ENCODE data around the gene TMPRSS12. TPM values are rescaled to one million over a fixed set of nuclear protein-coding genes. Genes with fewer than 3 reads are reported as not detected.

Gene TMPRSS12
- total and polyA plus RNA-seq, 9 of the 15 experiments (the other 6 are each of a cell fraction or from before 2014, with no cell fraction given): 0.04 TPM; not detected in 8

- 0 out of 3 replicates have a peak, but pooled peaks have one; percentile 54 for ATAC-seq
- Histone ChIP-seq H3K9me1 (ENCODE audit: control insufficient read depth, insufficient read depth, low read length) (no peaks in the 10 kb centered on the region), H3K27ac (ENCODE audit: extremely low read depth, low read depth, low read length) (no peak overlapping the region), H3K36me3 (ENCODE audit: control insufficient read depth, insufficient read depth, low read length) (no peaks in the 10 kb centered on the region), H3K4me2 (ENCODE audit: insufficient read depth, low read length) (no peak overlapping the region), H3K79me2 (ENCODE audit: control insufficient read depth, insufficient read depth, low read length) (no peaks in the 10 kb centered on the region), H3K4me1 (replicated peaks in 1 of 2; ENCODE audit: control insufficient read depth in 2 of 2, insufficient read depth in 2 of 2, low read length in 2 of 2) (peaks cover 0 to 3% of the 10 kb centered on the region in 2 experiments; a peak in 1 of 5 replicates), H4K20me1 (replicated peaks; ENCODE audit: control insufficient read depth, insufficient read depth, low read length) (no peaks in the 10 kb centered on the region), H3K9me3 (replicated peaks; ENCODE audit: control insufficient read depth, insufficient read depth, low read depth, low read length) (peaks cover 21% of the 10 kb centered on the region), H3K27me3 (ENCODE audit: control insufficient read depth in 2 of 2, insufficient read depth in 2 of 2, low read length in 2 of 2) (no peaks in the 10 kb centered on the region), H3K9ac (ENCODE audit: insufficient read depth in 1 of 2, low read depth in 2 of 2, low read length in 2 of 2) (no peak overlapping the region), H2AFZ (ENCODE audit: low read depth, low read length) (no peak overlapping the region), H3K4me3 (no peak overlapping the region)
- POLR2A ChIA-PET: interaction anchor here (0.6 kb wide), 1 partner anchor 14 kb away, joined by 4 read pairs; no protein-coding TSS in a partner anchor
- DNase-seq (ENCODE audit: extremely low read depth in 1 of 4, low spot score in 3 of 4): no peak
- CTCF ChIA-PET (ENCODE audit: low intra/inter-chr PET ratio): no interaction called here
- 14% methylated on average over 3 of the region's 3 CpGs for WGBS (ENCODE audit: insufficient coverage, low coverage, missing lambda C conversion rate)
- in situ Hi-C loops (cut with MboI): no loop called here
- FAIRE-seq: no peak
- BruUV-seq (replicated peaks): no TSS peak
- intact Hi-C loops (cut with micrococcal nuclease): no loop called here
- TF ChIP-seq ZNF280A (IDR thresholded peaks at IDR 0.05; ENCODE audit: low read depth, partially characterized antibody) (peak; percentile 86), CBX3 (IDR thresholded peaks at IDR 0.05; ENCODE audit: borderline replicate concordance in 1 of 2, low read length in 2 of 2) (peak; percentile 94 to 99), ZNF589 (CRISPR knock-in tag; IDR thresholded peaks at IDR 0.05; ENCODE audit: low read depth) (no peak), ZBTB8A (IDR thresholded peaks at IDR 0.05; ENCODE audit: partially characterized antibody) (no peak), HLTF (IDR thresholded peaks at IDR 0.05) (0 out of 2 replicates have a peak, but pooled peaks have one; percentile 47), CEBPZ (IDR thresholded peaks at IDR 0.05; ENCODE audit: borderline replicate concordance, low read depth, low read length) (0 out of 2 replicates have a peak, but pooled peaks have one; percentile 36), NFIX (CRISPR knock-in tag; IDR thresholded peaks at IDR 0.05; ENCODE audit: low read depth) (no peak)
- TF ChIP-seq, protein P1, sequence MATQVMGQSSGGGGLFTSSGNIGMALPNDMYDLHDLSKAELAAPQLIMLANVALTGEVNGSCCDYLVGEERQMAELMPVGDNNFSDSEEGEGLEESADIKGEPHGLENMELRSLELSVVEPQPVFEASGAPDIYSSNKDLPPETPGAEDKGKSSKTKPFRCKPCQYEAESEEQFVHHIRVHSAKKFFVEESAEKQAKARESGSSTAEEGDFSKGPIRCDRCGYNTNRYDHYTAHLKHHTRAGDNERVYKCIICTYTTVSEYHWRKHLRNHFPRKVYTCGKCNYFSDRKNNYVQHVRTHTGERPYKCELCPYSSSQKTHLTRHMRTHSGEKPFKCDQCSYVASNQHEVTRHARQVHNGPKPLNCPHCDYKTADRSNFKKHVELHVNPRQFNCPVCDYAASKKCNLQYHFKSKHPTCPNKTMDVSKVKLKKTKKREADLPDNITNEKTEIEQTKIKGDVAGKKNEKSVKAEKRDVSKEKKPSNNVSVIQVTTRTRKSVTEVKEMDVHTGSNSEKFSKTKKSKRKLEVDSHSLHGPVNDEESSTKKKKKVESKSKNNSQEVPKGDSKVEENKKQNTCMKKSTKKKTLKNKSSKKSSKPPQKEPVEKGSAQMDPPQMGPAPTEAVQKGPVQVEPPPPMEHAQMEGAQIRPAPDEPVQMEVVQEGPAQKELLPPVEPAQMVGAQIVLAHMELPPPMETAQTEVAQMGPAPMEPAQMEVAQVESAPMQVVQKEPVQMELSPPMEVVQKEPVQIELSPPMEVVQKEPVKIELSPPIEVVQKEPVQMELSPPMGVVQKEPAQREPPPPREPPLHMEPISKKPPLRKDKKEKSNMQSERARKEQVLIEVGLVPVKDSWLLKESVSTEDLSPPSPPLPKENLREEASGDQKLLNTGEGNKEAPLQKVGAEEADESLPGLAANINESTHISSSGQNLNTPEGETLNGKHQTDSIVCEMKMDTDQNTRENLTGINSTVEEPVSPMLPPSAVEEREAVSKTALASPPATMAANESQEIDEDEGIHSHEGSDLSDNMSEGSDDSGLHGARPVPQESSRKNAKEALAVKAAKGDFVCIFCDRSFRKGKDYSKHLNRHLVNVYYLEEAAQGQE (IDR thresholded peaks at IDR 0.05; ENCODE audit: borderline replicate concordance): no peak
- TF ChIP-seq, protein P1 (CRISPR knock-in tag; IDR thresholded peaks at IDR 0.05; ENCODE audit: low read depth): no peak
Measured at GRCh38 chr12:50916292-50916691, 73.6 kb downstream of the TMPRSS12 start.
